Ovary (tissue), 3 donors: ENCODE data around the gene CDKN2AIPNL.

ENCODE experiments used
- CTCF ChIP-seq, 3 donors: fragments of 450-650 bp in 2 of 3; fragments of 200-600 bp in 1 of 3; IDR thresholded peaks; one replicate each; pipeline versions ENCODE4 v1.5.1 to v1.8.0; 2016 to 2022; ENCODE audit warnings: antibody characterized with exemption in 3 of 3, mild to moderate bottlenecking in 1 of 3
- EP300 ChIP-seq: sonication (generic); formaldehyde crosslinking; IDR thresholded peaks from one replicate; pipeline ENCODE4 v1.6.1; 2017; ENCODE audit warnings: antibody characterized with exemption
- POLR2A ChIP-seq: fragments of 450-650 bp; IDR thresholded peaks from one replicate; pipeline ENCODE4 v1.6.1; 2017; ENCODE audit warnings: antibody characterized with exemption, mild to moderate bottlenecking, moderate library complexity
- donor health status: DM: no; HTN: no; CAD: no.

- TF ChIP-seq CTCF (IDR thresholded peaks at IDR 0.05) = no peak
- TF ChIP-seq POLR2A = no peak
- no peak for TF ChIP-seq EP300
These were observed 11.2 kb upstream of the CDKN2AIPNL start for GRCh38 chr5:134422791-134423365.
